HG02678 (cell line): Measurements from ENCODE around the gene BACH2.
"Not testable (repeated sequence)": the region's sequence is repeated elsewhere in the genome, so short reads cannot be mapped to it uniquely, and the experiment has no call there.

ENCODE experiments used
- ATAC-seq: cut with Tn5 transposase; IDR thresholded peaks from one replicate; pipeline ENCODE4 v1.9.1; 2021; ENCODE audit warnings: mild to moderate bottlenecking, moderate library complexity; ENCODE audit not compliant: unreplicated experiment

The BACH2 gene

DNA sequence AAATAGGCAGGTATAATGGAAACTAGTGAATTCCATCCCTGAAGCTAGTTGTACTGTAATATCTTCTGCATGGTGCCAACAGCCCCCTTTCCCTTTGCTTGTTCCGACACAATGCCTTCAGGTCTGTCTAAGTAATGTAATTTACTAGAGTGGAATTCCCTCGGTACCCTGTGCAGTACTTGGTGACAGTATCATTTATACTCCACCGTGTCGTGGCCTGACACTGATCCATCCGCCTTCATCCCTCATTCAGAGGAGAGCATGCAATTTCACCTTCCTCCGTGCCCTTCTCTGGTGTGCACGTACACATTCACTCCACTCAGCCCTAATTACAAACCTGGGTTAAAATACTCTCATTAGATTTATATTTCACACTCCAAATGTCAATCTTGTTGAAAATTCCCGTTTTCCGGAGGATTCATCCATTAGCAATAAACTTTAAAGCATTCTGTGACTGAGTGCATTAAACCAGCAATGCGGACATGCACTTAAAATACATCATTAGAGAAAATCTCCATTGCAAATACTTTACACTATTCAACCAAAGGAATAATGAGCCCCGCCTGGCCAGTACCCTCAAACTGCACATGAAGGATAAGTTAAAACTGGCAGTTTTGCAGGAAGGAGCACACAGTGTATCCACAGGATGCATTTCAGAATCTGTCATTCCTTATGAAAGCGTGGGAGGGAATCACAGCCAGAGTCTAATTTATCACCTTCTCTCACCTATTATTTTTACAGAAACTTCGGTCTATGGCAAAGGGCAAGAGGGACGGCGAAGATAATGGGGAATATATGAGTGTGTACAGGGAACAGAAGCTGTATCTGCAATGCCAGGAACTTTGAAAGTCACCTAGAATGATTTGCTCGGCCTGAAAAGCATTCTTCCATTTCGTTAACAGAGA, 219.9 kb downstream of the BACH2 start:
- ATAC-seq = no peak

DNA sequence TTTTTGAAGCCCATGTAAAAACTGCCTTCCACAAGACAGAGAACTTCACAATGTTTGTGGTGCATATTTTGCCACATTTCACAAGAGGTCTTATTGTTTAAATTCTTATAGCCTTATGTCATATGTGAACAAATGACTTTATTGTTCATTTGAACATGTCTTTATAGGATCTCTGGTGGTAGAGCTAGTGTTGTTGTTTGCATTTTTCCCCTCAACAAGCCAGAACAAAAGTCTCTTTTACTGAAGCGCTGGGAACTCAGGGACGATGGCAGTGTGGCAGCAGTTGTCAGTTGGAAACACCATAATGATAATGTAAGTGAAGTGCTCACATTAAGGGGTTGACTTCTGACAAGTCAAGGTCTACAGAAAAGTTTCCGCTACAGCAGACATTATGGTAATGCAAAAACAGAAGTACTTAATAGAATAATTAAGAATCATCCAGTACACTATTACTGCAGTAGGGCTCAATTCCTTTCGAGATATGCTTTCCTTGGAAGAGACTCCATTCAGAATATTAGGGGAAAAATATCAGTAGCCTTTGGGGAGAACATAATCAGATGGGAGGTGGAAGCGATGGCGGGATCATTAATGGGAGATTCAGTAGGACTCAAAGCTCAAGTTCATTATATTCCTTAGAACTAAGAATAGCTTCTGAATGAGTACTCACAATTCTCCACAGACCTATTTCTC, 222.3 kb downstream of the BACH2 start:
- ATAC-seq = no peak

DNA sequence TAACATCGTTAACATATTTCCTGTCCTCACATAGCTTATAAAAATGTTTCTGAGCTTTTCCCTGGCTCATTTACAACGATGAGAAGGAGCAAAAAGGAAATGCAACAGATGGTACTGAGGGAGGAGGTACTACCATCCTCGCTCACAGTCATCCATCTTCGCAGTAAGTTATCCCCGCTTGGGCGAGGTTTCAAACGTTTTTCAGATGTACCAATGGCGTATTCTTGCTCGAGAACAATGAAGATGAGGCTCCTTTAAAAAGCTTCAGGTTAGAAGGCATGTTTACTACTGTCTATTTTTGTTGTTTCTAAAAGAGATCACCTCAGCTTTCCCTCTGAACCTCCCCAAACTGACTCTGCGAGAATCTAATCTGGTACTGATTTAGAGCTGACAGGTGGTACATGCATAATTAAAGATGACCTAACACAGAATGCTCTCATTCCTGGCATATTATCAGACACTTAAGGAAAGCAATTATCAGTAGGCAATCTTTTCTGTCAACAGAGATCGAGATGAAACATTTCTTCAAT, 223.6 kb downstream of the BACH2 start:
- ATAC-seq = no peak

DNA sequence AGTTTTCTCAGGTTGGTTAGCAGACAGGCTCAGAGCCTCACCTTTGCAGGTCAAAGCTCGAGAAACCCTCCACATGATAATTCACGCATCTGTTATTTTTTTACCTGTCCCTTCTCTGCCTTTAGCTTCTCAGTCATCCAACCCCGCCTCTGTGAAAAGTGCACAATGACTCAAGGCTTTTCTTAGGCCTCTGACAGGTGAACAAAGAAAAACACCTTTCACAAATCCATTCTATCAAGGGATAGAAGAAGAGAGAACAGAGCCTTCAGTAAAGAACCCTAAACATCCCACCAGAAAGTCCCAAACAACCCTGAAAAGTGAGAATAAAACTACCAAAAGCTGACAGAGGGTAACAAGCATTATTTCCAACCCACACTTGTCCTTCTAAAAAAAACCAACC, 224.1 kb downstream of the BACH2 start:
- no peak for ATAC-seq

DNA sequence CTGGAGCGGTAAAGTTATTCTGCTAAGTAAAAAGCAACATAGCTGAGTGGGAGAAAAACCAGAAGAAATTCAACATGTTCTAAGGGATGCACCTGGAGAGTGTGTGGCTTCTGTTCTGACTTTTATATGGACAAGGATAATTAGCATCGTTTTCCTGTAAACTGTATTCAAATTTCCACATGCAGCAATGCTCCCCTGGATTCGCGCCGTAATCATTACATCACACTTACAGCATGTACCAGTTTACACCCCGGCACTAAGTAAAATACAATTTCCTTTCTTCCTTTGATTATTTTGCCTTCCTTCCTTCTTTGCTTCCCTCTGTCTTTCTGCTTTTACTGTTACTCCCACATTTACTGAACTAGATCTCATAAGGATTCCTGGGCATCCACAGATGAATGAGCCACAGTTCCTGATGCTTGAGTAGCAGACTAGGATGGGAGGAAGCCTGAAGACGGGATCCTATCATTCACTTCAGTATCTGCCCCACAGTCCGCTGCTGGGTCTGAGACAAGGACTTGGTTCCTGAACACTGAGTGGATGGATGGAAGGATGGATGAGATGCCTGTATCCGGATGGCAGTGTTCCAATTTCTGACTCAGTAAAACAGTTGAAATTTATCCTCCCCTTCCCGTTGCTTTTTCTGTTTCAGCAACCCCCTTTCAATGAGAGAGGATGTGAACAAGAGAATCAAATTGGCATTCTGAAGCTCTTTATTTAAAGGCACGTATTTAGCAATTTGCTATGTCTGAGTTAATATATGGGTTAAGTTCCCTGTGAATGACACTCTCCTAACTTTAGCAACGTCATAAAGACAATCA, 227.7 kb downstream of the BACH2 start:
- no peak for ATAC-seq

DNA sequence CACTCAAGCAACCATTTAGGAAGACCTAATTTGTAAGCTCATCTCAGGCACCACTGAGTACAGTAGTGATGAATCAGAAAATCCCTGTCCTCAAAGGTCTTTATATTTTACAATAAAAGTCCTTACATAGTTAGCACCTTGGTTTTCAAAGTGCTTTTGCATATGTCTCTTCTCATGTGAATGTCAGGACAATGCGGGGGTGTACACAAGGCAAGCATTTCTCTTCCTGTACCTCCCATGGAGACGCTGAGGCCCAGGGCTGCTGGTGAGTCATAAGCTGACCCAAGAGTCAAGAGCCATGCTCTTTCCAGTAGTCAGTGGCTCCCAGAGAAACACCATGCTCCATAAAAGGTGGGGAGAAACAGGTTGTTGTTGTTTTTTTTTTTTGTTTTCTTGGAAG, 228.4 kb downstream of the BACH2 start:
- no peak for ATAC-seq

DNA sequence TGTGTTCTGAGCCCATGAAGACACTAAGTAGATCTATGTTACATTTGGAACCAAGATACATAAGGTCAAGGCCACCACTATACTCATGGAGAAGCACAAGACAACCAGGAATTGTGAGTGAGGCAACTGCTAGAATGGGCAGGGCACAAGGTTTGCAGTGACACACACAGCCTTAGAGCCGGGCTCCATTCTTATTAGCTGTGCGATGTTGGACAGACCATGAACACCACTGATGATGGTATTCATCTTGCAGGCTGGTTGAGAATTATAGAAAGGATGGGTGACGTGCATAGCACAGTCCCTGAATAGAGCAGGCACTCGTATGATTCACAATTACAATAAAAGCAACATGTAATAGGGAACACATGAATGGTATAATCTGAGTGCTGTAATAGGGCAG, 229.9 kb downstream of the BACH2 start:
- ATAC-seq = no peak

DNA sequence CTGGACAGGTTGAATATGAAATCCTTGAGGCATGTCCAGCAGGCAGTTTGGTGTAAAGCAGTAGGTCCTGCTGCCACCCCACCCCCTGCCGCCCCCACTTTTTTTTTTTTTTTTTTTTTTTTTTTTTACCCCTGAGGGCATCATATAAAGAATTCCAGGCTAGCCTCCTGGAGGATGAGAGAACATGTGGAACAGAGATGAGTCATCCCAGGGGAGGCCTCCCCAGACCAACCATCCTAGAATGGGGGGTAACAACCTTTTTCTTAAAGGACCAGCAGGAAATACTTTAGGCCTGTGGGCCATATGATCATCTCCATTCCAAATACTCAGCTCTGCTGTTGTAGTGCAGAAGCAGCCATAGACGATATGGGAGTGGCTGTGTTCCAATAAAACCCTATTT, 231.5 kb downstream of the BACH2 start:
- ATAC-seq = no peak

DNA sequence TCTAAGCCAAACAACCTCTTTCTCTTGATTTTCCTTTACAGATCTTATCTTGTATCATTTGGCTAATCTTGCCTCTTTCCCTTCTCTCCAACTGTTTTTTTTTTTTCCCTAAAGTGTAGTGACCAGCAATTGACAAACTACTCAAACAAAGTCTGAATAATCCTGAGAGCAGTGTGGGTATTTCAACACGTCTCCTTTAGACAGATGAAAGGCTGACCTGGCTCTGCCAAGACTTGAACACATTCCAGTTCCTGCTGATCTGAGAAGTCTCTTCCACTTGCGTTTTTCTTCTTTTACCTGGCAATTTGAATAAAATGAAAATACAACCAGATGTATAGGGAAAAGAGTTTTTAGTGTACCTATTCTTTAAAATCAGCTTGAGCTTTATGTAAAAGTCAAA, 234.0 kb downstream of the BACH2 start:
- no peak for ATAC-seq

DNA sequence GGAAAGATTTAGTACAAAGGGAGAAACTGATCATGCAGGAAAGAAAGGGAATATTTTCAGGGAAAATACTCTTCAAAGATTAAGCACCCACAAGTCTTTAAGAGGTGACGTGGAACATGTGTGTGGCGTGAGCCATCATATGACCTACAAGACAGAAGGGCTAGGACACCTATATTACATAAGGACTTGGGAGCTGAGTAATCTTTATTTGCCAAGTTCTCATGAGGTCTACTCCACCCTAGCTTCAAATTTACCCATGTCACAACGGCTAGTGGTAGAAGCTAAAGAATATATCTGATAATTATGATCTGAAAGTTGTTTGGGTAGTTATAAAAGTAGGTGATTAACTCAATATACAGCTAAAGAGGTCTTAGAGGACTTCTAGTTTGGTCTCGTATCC, 234.6 kb downstream of the BACH2 start:
- ATAC-seq = no peak

DNA sequence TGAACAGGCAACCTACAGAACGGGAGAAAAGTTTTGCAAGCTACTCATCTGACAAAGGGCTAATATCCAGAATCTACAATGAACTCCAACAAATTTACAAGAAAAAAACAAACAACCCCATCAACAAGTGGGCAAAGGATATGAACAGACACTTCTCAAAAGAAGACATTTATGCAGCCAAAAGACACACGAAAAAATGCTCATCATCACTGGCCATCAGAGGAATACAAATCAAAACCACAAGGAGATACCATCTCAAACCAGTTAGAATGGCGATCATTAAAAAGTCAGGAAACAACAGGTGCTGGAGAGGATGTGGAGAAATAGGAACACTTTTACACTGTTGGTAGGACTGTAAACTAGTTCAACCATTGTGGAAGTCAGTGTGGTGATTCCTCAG, 237.5 kb downstream of the BACH2 start:
- not testable (repeated sequence) for ATAC-seq

DNA sequence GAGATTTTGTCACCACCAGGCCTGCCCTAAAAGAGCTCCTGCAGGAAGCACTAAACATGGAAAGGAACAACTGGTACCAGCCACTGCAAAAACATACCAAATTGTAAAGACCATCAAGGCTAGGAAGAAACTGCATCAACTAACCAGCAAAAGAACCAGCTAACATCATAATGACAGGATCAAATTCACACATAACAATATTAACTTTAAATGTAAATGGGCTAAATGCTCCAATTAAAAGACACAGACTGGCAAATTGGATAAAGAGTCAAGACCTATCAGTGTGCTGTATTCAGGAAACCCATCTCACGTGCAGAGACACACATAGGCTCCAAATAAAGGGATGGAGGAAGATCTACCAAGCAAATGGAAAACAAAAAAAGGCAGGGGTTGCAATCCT, 240.7 kb downstream of the BACH2 start:
- ATAC-seq = not testable (repeated sequence)

DNA sequence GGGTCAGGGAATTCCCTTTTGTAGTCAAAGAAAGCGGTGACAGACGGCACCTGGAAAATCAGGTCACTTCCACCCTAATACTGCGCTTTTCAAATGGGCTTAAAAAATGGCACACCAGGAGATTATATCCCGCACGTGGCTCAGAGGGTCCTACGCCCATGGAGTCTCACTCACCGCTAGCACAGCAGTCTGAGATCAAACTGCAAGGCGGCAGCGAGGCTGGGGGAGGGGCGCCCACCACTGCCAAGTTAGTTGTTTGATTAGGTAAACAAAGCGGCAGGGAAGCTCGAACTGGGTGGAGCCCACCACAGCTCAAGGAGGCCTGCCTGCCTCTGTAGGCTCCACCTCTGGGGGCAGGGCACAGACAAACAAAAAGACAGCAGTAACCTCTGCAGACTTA, 242.4 kb downstream of the BACH2 start:
- not testable (repeated sequence) for ATAC-seq

DNA sequence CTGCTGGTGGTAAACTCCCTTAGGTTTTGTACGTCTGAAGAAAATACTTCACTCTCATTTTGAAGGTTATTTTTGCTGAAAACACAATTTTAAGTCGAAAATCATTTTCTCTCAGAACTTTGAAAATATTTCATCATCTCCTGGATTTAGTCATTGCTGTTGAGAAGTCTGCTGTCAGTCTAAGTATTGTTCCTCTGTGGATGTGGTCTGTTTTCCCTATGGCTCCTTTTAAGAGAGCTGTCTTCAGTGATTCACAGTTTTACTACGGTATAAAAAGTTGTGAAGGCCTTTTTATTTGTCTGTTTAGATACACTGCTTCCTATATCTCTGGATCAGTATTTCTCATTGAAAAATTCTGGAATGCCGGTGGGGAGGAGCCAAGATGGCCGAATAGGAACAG, 243.0 kb downstream of the BACH2 start:
- ATAC-seq = no peak

DNA sequence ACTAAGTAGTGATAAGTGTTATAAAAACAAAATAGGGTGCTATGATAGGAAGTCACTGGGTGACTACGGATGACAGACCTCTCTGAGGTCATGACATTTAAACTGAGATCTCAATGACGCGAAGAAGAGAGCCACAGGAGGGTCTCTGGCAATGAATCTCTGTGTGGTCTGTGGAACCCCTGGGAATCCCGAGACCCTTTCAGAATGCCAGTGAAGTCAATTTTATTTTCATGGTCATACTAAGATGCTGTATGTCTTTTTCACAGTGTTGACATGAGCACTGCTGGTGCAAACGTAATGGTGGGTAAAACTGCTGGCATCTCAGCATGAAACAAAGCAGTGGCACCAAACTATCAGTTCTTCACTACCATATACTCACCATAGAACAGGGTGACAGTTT, 247.3 kb downstream of the BACH2 start:
- ATAC-seq = no peak

DNA sequence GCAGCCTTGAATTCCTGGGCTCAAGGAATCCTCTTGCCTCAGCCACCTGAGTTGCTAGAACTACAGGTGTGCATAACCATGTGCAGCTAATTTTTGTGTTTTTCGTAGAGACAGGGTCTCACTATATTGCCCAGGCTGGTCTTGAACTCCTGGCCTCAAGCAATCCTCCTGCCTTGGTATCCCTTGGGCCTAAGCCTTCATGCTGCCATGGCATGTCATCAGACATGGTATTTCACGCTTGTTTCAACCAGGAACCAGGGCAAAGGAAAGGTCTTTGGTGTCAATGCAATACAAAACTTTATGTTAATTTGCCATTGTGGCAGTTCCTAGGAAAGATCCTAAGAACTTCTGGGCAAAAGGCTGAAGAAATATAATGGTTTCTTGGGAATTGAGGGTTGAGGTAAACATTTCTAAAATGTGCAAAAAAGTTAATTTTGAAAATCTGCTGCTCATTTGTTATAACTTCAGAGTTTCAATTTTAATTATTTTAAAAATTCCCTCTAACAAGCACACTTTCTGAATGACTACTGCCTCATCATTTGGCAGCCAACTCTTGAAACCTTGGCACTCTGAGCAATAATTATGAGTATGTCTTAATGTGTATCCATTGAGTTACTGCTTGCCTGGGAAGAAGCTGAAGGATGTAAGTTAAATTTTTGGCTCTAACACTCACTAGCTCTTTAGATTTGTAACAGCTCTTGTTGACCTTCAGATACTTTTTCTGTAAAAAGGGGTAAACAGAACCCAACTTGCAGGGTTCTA, 248.3 kb downstream of the BACH2 start:
- no peak for ATAC-seq

DNA sequence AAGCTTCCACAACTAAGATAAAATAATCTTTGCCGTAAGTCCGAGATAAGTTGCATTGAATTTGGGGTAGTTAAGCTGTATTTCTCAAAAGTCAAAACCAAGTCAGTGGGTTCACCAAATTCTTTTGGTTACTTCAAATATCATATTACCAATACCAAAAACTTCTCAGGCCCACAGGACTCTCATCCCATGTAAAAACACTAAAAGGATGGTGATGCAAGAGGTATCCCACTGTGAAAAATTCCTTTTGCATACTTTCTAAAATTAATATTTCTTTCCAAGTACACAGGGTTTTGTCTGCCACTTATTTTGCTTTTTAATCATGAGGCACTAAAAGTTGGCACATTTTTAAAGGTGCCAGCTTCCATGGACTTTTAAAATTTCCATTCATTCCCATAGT, 251.1 kb downstream of the BACH2 start:
- no peak for ATAC-seq

DNA sequence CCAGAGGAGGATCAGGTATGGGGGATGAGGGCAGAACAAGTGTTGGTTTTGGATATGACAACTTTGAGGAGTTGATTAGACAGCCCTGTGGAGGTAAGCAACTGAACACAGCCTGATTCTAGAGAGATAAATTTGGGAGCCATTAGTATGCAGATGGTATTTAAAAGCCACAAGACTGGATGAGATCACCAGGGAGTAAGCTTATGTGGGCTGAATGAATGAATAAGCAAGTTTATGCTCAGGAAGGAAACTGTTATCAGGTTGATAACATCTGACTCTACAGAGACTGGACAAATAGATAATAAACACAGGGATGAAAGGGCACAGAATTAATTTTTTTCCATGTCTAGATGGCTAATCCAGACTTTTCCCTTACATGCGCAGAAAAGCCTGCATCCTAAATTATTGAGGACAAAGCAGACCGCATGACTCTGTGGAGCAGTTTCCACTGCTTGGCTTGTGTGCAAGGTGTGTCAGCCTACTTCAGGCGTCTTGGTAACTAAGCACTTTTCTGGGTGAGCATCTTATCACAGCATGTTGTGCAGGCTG, 251.7 kb downstream of the BACH2 start:
- no peak for ATAC-seq

DNA sequence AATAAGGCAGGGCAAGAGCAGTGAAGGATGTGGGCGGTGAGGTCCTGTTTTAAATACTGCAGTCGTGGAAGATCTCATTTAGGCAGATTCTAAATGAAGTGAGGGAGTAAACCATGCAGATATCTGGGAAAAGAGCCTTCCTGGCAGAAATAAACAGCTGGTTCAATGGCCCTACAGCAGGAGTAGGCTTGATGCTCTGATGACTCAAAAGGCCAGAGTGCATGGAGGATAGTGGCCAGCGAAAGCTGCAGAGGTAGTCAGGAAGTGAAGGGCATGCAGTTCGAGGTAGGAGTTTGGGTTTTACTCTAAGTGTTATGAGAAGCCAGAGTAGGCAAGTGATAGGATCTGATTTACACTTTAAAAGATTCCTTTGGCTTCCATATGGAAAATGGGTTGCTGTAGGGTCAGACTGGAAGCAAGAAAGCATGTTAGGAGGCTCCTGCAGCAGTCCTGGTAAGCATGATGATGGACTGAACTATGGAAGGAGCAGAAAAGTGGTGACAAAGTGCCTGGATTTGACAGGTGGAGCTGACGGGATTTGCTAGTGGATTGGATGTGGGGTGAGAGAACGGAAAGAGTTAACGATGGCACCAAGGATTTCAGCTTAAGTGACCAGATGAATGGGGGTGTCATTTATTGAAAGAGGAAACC, 252.3 kb downstream of the BACH2 start:
- ATAC-seq = no peak

DNA sequence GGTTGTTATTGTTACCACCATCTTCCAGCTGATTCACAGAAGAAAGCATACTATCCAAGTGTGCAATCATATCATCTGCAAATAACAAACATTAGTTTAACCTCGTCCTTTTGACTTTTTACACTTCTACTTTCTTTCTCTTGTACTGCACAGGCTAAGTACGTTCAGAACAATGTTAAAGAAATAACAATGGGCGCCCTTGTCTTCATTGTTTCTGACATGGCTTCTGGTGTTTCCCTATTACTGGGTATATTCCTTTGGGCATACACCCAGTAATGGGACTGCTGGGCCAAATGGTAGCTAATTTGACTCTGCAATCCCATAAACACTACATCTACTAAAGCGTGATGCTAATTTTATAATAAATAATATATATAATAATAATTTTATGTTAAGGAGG, 255.7 kb downstream of the BACH2 start:
- ATAC-seq = no peak
